H9 (cell line): Measurements from ENCODE around the gene NTRK2. TPM values are rescaled to one million over a fixed set of nuclear protein-coding genes. Genes with fewer than 3 reads are reported as not detected.

Source experiments
- DNase-seq: peaks from one replicate; pipeline ENCODE4 v3.0.0-alpha.2; 2017
- H2AFZ ChIP-seq: one replicate; pipeline ENCODE4 v1.6.1; 2013; ENCODE audit warnings: mild to moderate bottlenecking, low read length, control low read depth, moderate library complexity
- H2AK5ac ChIP-seq: 2 replicates; pipeline ENCODE4 v1.6.1; 2013; ENCODE audit warnings: low read length, control low read depth, mixed read lengths; ENCODE audit not compliant: insufficient read length
- H2BK120ac ChIP-seq: one replicate; pipeline ENCODE4 v1.6.1; 2013; ENCODE audit warnings: low read depth, mild to moderate bottlenecking, low read length, control low read depth, inconsistent platforms; ENCODE audit not compliant: poor library complexity, severe bottlenecking
- H2BK12ac ChIP-seq: 2 replicates; pipeline ENCODE4 v1.6.1; 2013; ENCODE audit warnings: low read length, control low read depth, mixed read lengths, low read depth; ENCODE audit not compliant: insufficient read length
- H2BK15ac ChIP-seq: 2 replicates; pipeline ENCODE4 v1.6.1; 2013; ENCODE audit warnings: low read depth, low read length, control low read depth
- H2BK20ac ChIP-seq: one replicate; pipeline ENCODE4 v1.6.1; 2013; ENCODE audit warnings: low read depth, mild to moderate bottlenecking, low read length, control low read depth, inconsistent platforms; ENCODE audit not compliant: poor library complexity, severe bottlenecking
- H2BK5ac ChIP-seq: 2 replicates; pipeline ENCODE4 v1.6.1; 2013; ENCODE audit warnings: low read length, control low read depth, mixed read lengths; ENCODE audit not compliant: insufficient read length
- H3K14ac ChIP-seq: 2 replicates; pipeline ENCODE4 v1.6.1; 2013; ENCODE audit warnings: low read length, control low read depth; ENCODE audit not compliant: insufficient read depth
- H3K18ac ChIP-seq: 2 replicates; pipeline ENCODE4 v1.6.1; 2013; ENCODE audit warnings: low read depth, mild to moderate bottlenecking, mixed read lengths, low read length, control low read depth; ENCODE audit not compliant: insufficient read length
- H3K23ac ChIP-seq: 2 replicates; pipeline ENCODE4 v1.6.1; 2013; ENCODE audit warnings: low read length, control low read depth, mixed read lengths, low read depth; ENCODE audit not compliant: insufficient read length
- H3K23me2 ChIP-seq: 2 replicates; pipeline ENCODE4 v1.6.1; 2013; ENCODE audit warnings: low read depth, mild to moderate bottlenecking, mixed read lengths, low read length, control low read depth; ENCODE audit not compliant: insufficient read length, poor library complexity, severe bottlenecking
- H3K27ac ChIP-seq: 2 replicates; pipeline ENCODE4 v1.5.1; 2013; ENCODE audit warnings: low read length, control low read depth, mixed read lengths, low read depth; ENCODE audit not compliant: insufficient read length
- H3K27me3 ChIP-seq: 2 replicates; pipeline ENCODE4 v1.6.1; 2013; ENCODE audit warnings: low read length, control low read depth, inconsistent platforms; ENCODE audit not compliant: insufficient read depth
- H3K4ac ChIP-seq: 2 replicates; pipeline ENCODE4 v1.6.1; 2013; ENCODE audit warnings: low read depth, mild to moderate bottlenecking, control low read depth, inconsistent platforms, low read length, moderate library complexity
- H3K4me1 ChIP-seq: 2 replicates; pipeline ENCODE4 v1.6.1; 2013; ENCODE audit warnings: low read length, control low read depth, inconsistent platforms; ENCODE audit not compliant: insufficient read depth
- H3K4me2 ChIP-seq: 2 replicates; pipeline ENCODE4 v1.6.1; 2013; ENCODE audit warnings: low read length, control low read depth, mixed read lengths; ENCODE audit not compliant: insufficient read length, insufficient read depth
- H3K56ac ChIP-seq: 2 replicates; pipeline ENCODE4 v1.6.1; 2013; ENCODE audit warnings: low read depth, mild to moderate bottlenecking, mixed read lengths, low read length, control low read depth; ENCODE audit not compliant: insufficient read length
- H3K79me1 ChIP-seq: 2 replicates; pipeline ENCODE4 v1.6.1; 2013; ENCODE audit warnings: low read depth, mild to moderate bottlenecking, moderate library complexity, low read length, control low read depth, inconsistent platforms; ENCODE audit not compliant: insufficient read depth, poor library complexity, severe bottlenecking
- H3K79me2 ChIP-seq: 2 replicates; pipeline ENCODE4 v1.6.1; 2013; ENCODE audit warnings: low read length, control low read depth, inconsistent platforms; ENCODE audit not compliant: insufficient read depth
- H3K9ac ChIP-seq: 2 replicates; pipeline ENCODE4 v1.6.1; 2013; ENCODE audit warnings: low read length, control low read depth, mixed read lengths; ENCODE audit not compliant: insufficient read length; ENCODE audit errors: extremely low read depth
- H3K9me3 ChIP-seq: one replicate; pipeline ENCODE4 v1.6.1; 2013; ENCODE audit warnings: low read depth, low read length, inconsistent platforms; ENCODE audit not compliant: control insufficient read depth
- H3T11ph ChIP-seq: one replicate; pipeline ENCODE4 v1.6.1; 2013; ENCODE audit warnings: mild to moderate bottlenecking, low read length, control low read depth, inconsistent platforms
- H4K20me1 ChIP-seq: one replicate; pipeline ENCODE4 v1.6.1; 2013; ENCODE audit not compliant: control insufficient read depth, insufficient read length, insufficient read depth
- H4K5ac ChIP-seq: 2 replicates; pipeline ENCODE4 v1.6.1; 2013; ENCODE audit warnings: low read depth, mild to moderate bottlenecking, mixed read lengths, low read length, control low read depth; ENCODE audit not compliant: insufficient read length
- H4K8ac ChIP-seq: replicated peaks from 2 replicates; pipeline ENCODE4 v1.6.1; 2013; ENCODE audit warnings: low read length, control low read depth, mixed read lengths, low read depth; ENCODE audit not compliant: insufficient read length
- H4K91ac ChIP-seq: 2 replicates; pipeline ENCODE4 v1.6.1; 2013; ENCODE audit warnings: low read depth, mild to moderate bottlenecking, moderate library complexity, mixed read lengths, low read length, control low read depth; ENCODE audit not compliant: insufficient read length
- H3K27ac Mint-ChIP-seq, 3 experiments: 2 replicates in 2 of 3; 3 replicates in 1 of 3; pipeline ENCODE4 v1.8.0; 2020 to 2021; ENCODE audit warnings: mixed read lengths in 3 of 3, mild to moderate bottlenecking in 1 of 3, moderate library complexity in 1 of 3
- H3K27me3 Mint-ChIP-seq: 2 replicates; pipeline ENCODE4 v1.8.0; 2021; ENCODE audit warnings: low read depth, mild to moderate bottlenecking, moderate library complexity, mixed read lengths
- H3K36me3 Mint-ChIP-seq, 3 experiments: 2 replicates in 2 of 3; 3 replicates in 1 of 3; pipeline ENCODE4 v1.8.0; 2020 to 2021; ENCODE audit warnings: low read depth in 3 of 3, mixed read lengths in 3 of 3; ENCODE audit not compliant: insufficient read depth in 1 of 3
- H3K4me1 Mint-ChIP-seq, 2 experiments: 2 replicates each; pipeline ENCODE4 v1.8.0; 2020; ENCODE audit warnings: mixed read lengths in 2 of 2
- H3K4me3 Mint-ChIP-seq, 2 experiments: 2 replicates in 1 of 2; 3 replicates in 1 of 2; pipeline ENCODE4 v1.8.0; 2020 to 2021; ENCODE audit warnings: mild to moderate bottlenecking in 2 of 2, mixed read lengths in 2 of 2, moderate library complexity in 1 of 2
- H3K9me3 Mint-ChIP-seq, 2 experiments: 2 replicates in 1 of 2; 3 replicates in 1 of 2; pipeline ENCODE4 v1.8.0; 2020; ENCODE audit warnings: mild to moderate bottlenecking in 2 of 2, mixed read lengths in 2 of 2, moderate library complexity in 1 of 2
- CTCF ChIP-seq: fragments of 200-600 bp; sonication (generic); conservative IDR thresholded peaks from 3 replicates; pipeline ENCODE4 v1.8.0; 2021; ENCODE audit warnings: antibody characterized with exemption, mild to moderate bottlenecking
- WGBS: extraction: QIAGEN DNeasy Blood & Tissue Kit; methylation state at CpG from one replicate; pipeline ENCODE4 v1.1.7; 2013; ENCODE audit warnings: missing lambda C conversion rate, low lambda C conversion rate, mixed read lengths; ENCODE audit not compliant: insufficient read length; ENCODE audit errors: extremely low coverage; 5-methylcytosine and 5-hydroxymethylcytosine counted together
- total RNA-seq: library from RNA; stranded (reverse); gene quantifications from 2 replicates; pipeline ENCODE4 v1.2.1, GENCODE V29; 2021

NTRK2 gene
- total RNA-seq, 1 experiment from 2014 or later, result 0.02 TPM

- H2BK15ac ChIP-seq, result no peak overlapping the region
- no peak overlapping the region for H2BK12ac ChIP-seq
- H2BK5ac ChIP-seq, result no peak overlapping the region
- TF ChIP-seq CTCF, result no peak
- Mint-ChIP-seq H3K27ac (no peak overlapping the region), H3K4me3 (no peak overlapping the region), H3K36me3 (no peaks in the 10 kb centered on the region), H3K27me3 (0 out of 2 replicates have a peak, but pooled peaks cover 2% of the 10 kb centered on the region), H3K9me3 (no peaks in the 10 kb centered on the region), H3K4me1 (peaks cover 2% of the 10 kb centered on the region in 2 experiments; a peak in 2 of 4 replicates)
- H3K23me2 ChIP-seq, result no peaks in the 10 kb centered on the region
- H3K79me2 ChIP-seq, result no peaks in the 10 kb centered on the region
- H2AFZ ChIP-seq, result no peak overlapping the region
- no peak overlapping the region for H3K14ac ChIP-seq
- H3K4me2 ChIP-seq, result no peak overlapping the region
- H3K23ac ChIP-seq, result no peak overlapping the region
- H4K20me1 ChIP-seq, result no peaks in the 10 kb centered on the region
- H3K4me1 ChIP-seq, result no peaks in the 10 kb centered on the region
- no peak overlapping the region for H3K56ac ChIP-seq
- H4K91ac ChIP-seq, result no peak overlapping the region
- no CpG with 5 or more reads among the region's 3 CpGs for WGBS
- no peak overlapping the region for H4K8ac ChIP-seq
- no peak overlapping the region for H2BK120ac ChIP-seq
- no peak overlapping the region for H3K9ac ChIP-seq
- H3K18ac ChIP-seq, result no peak overlapping the region
- no peaks in the 10 kb centered on the region for H3K79me1 ChIP-seq
- no peak for DNase-seq
- no peaks in the 10 kb centered on the region for H3K9me3 ChIP-seq
- H2BK20ac ChIP-seq, result no peak overlapping the region
- no peaks in the 10 kb centered on the region for H3K27me3 ChIP-seq
- H3K4ac ChIP-seq, result no peak overlapping the region
- no peak overlapping the region for H2AK5ac ChIP-seq
- no peak overlapping the region for H3K27ac ChIP-seq
- H4K5ac ChIP-seq, result no peak overlapping the region
- no peak overlapping the region for H3T11ph ChIP-seq
Measured at GRCh38 chr9:85016384-85017006, 347.0 kb downstream of the NTRK2 start.
